GM19238 (cell line): ENCODE results near the gene TXNIP.
"Not testable (repeated sequence)": the region's sequence is repeated elsewhere in the genome, so short reads cannot be mapped to it uniquely, and the experiment has no call there.

Experiments
- DNase-seq: peaks from one replicate; pipeline ENCODE4 v3.0.0; 2011; ENCODE audit warnings: low spot score; ENCODE audit not compliant: insufficient read length

TXNIP gene

GRCh38 chr1:145996433-145997015, at the start of gene TXNIP:
Gene TXNIP (minus strand): TSS chr1:145996579. CDS start chr1:145996266, 313 bp downstream.
- DNase-seq, result peak; percentile 95

GRCh38 chr1:146039844-146040194, 43.4 kb upstream of the TXNIP start:
- no peak for DNase-seq

- peak; percentile 16 for DNase-seq
Observed at GRCh38 chr1:146036965-146037646, 40.7 kb upstream of the TXNIP start.

- DNase-seq, result no peak
Observed at GRCh38 chr1:146036241-146036964, 40.0 kb upstream of the TXNIP start.

GRCh38 chr1:146035048-146035423, 38.7 kb upstream of the TXNIP start:
- no peak for DNase-seq

GRCh38 chr1:146032631-146033219, 36.3 kb upstream of the TXNIP start:
- no peak for DNase-seq

- no peak for DNase-seq
Observed at GRCh38 chr1:146031476-146031875, 35.1 kb upstream of the TXNIP start.

- no peak for DNase-seq
Observed at GRCh38 chr1:146029117-146029516, 32.7 kb upstream of the TXNIP start.

- DNase-seq, result not testable (repeated sequence)
Observed at GRCh38 chr1:146026650-146027049, 30.3 kb upstream of the TXNIP start.

GRCh38 chr1:146025787-146026495, 29.6 kb upstream of the TXNIP start:
- DNase-seq, result not testable (repeated sequence)

- no peak for DNase-seq
Observed at GRCh38 chr1:146022403-146023127, 26.2 kb upstream of the TXNIP start.

GRCh38 chr1:146021622-146022402, 25.4 kb upstream of the TXNIP start, which contains the start of gene HJV:
Gene HJV (minus strand): TSS chr1:146021735. CDS start chr1:146020231, 1,504 bp downstream.
- no peak for DNase-seq

GRCh38 chr1:146021050-146021445, 24.7 kb upstream of the TXNIP start:
- no peak for DNase-seq

- DNase-seq, result no peak
Observed at GRCh38 chr1:146020058-146021049, 24.0 kb upstream of the TXNIP start.

GRCh38 chr1:146019231-146020057, 23.1 kb upstream of the TXNIP start:
- no peak for DNase-seq

GRCh38 chr1:146016891-146017290, 20.5 kb upstream of the TXNIP start:
- DNase-seq, result no peak

- DNase-seq, result no peak
Observed at GRCh38 chr1:146013559-146013922, 17.2 kb upstream of the TXNIP start.
